Kidney capillary endothelial cell (primary cell): ENCODE results near the gene SUN5.
"Not testable (repeated sequence)": the region's sequence is repeated elsewhere in the genome, so short reads cannot be mapped to it uniquely, and the experiment has no call there.

ENCODE experiments used
- DNase-seq: peaks from one replicate; pipeline ENCODE4 v3.0.0-alpha.2; 2018; ENCODE audit warnings: low spot score

The SUN5 gene

DNA sequence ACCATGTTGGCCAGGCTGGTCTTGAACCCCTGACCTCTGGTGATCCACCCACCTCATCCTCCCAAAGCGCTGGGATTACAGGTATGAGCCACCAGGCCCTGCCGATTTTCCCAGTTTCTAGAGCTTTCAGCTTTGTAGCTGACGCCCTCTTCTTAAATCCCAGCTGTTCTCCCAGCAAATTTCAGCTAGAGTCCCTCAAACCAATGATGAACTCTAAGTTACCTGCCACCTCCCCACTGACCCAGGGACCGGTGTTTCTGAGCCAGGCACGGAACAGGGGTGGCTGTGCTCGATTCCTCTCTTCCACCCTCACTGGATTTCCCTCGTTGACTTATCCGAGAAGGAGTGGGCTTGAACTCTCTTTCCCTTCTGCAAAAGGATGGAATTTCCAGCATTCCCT is 39.1 kb downstream of the SUN5 start:
- no peak for DNase-seq

DNA sequence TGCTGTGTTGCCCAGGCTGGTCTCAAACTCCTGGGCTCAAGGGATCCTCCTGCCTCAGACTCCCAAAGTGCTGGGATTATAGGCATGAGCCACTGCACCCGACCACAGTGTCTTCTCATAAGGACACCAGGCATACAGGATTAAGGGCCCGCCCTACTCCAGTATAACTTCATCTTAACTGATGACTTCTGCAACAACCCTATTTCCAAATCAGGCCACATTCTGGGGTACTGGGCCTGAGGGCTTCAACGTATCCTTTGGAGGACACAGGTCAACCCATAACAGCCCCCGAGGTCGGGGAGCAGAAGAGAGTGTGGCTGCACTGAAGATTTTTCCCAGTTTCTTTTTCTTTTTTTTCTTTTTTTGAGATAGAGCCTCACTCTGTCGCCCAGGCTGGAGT is 39.7 kb downstream of the SUN5 start:
- DNase-seq, result no peak

DNA sequence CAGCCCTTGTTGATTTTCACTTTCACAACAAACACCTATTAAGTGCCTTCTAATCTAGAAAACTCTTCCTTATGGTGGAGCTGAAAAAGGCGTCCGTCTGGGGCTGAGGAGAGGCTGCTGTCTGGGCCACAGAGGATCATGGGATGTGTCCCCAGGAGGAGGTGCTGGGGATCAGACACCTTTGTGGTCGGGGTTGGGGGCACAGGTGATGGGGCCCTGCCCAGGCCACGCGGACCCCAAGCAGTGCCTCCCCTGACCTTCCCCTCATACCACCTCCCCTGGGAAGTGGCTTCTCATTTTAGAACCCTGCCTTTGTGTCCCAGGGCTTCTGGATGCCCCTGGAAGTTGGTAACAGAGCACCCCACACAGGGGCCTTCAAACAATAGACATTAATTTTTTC is 41.1 kb downstream of the SUN5 start:
- DNase-seq, result no peak

DNA sequence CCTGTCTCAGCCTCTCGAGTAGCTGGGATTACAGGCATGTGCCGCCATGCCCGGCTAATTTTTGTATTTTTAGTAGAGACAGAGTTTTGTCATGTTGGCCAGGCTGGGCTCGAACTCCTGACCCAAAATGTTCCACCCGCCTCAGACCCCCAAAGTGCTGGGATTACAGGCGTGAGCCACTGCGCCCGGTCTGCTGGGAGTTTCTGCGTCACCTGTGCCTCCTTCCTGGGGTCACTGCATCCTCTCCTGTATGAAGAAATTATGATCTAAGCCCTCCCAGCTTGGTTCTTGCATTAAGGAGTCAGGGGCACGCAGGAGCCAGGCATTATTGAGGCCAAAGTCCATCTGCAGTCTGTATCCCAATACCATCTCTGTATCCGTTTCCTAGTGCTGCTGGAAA is 41.6 kb downstream of the SUN5 start:
- DNase-seq, result not testable (repeated sequence)

DNA sequence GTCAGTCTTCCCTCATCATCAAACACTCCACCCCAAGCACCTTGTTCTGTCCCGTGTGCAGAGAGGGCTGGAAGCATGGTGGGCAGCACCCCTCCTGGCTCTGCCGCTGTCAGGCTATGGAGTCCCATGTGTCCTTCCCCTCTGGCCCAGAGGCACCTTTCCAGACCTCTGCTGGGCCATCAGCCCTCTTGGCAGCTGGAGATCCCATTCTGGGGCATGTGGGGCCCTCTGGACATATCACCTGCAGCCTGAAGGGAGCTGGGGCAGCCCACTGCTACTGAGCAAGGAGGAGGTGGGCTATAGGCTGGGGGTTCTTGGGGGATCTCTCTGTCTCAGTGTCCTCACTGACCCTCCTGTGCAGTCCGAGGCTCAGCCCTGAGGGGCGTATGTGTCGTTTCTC is 42.2 kb downstream of the SUN5 start:
- no peak for DNase-seq

DNA sequence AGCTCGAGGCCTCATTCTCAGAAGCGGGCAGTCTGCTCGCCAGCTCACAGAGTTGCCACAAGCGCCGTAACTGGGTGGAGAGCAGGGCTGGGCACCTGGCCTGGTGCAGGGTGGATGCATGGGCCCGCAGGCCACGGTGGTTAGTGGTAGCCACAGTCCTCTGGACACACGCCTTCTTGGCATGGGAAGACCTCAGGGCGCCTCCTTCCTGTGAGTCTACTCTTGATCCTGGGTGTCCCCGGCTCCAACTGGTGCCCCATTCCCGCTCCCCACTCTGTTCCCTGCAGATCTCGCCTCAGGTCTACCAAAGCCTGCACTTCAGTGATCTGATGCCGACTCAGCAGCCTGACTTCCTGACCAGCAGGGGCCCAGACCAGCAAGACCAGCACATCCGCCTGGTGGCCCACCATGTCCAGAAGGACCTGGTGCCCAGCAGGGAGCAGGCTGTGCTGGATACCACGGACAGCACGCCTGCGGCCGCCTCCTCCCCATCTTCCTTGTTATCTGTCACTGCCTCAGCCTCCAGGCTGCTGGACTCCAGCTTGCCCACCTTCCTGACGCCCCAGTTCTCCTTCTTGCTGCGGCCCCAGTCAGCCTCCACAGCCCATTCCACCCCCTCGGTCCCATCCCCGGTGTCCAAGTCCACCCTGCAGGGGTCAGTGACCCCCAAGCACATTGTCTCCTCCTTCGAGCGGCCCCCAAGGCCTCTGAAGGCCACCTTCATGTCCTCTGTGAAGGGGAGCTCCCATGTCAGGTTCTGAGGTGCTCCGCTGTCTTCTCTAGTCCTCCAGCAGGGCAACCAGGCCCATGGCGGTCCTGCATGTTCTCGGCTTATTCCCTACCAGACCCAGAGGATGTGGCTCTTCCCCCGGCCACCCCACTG is 43.1 kb downstream of the SUN5 start:
- DNase-seq, result no peak

DNA sequence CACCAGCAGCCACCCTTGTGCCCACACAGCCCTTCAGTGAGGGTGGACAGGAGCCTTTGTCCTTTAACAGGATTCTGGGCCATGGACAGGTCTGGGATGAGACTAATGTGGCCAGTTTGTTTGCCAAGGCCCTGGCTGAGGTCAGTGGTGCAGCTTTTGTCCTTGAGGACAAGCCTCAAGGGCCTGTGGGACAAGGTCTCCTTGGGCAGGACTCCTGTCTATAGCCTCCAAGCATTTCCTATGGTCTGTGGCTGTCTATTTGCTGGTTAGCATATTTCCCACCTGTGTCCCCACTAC is 44.1 kb downstream of the SUN5 start:
- no peak for DNase-seq

DNA sequence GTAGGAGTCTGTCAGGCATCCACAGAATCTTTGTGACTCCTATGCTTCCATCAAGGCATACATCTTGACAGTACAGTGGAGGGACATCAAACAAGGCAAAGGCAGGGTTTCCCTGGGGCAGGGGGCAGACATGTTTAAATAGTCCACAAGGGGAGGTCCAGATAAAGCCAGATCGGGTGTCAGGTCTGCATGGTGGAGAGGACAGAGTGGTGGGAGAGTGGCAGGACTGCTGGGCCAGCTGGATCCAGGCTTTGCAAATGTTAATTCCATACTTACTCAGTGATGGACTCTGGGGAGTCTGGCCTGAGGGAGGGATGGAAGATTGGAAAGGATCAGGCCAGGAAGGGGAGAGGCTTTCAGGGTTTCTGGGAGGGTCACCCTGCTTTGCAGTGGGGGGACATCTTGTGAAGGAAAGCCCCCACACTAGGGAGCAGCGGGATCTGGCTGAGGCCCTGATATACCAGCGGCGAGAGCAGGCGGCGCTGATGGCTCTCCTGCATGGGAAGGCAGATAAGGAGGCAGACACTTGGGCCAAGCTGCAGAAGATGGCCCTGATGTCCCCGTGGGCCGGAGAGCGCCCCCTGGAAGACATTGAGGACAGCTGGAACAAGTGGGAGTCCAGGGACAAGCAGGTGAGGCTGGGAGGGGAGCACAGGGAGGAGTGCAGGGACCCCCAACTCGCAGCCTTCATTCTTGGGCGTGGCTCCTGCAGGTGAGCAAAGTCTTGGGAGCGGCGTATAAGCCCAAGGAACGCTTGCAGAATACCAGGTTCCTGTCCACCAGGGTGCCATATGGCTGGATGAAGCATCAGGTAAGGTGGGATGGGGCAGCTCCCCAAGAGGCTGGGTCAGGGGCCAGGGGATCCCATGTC is 44.6 kb downstream of the SUN5 start:
- DNase-seq, result no peak

DNA sequence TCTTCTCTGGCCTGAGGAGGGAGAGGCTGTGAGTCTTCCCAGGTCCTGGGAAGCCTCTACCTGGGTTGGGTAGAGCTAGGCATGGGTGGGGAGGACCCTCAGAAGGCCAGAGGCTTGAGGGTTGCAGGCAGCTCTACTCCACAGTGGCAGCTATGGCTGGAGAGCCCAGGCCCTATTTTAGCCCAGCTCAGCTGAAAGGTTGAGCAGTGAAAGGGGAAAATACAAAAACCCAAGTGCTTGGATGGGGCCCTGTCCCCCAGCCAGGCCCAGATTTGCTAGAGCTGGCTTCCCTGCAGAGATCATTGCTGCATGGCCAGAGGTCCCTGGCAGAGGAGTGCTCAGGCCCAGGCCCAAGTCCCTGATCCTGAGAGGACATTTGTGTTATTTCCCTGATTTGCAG is 45.7 kb downstream of the SUN5 start:
- no peak for DNase-seq

DNA sequence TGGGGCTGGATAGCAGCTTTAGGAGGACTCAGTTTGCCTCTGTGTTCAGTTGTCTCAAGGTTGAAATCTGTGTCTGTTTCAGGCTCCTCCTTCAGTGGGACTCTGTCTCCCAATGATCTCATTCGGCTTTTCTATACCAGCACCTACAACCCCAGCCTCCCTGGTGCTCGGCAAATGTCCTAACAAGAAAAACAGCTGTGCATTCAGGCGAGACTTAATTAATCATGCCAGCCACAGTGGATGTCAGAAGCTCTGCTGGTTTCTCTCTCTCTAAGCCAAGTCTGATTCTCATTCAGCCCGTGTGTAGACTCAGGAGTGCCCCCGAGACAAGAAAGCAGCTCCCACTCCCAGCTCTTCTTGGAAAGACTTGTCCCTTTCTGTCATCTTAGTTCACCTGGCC is 46.8 kb downstream of the SUN5 start:
- DNase-seq, result no peak

DNA sequence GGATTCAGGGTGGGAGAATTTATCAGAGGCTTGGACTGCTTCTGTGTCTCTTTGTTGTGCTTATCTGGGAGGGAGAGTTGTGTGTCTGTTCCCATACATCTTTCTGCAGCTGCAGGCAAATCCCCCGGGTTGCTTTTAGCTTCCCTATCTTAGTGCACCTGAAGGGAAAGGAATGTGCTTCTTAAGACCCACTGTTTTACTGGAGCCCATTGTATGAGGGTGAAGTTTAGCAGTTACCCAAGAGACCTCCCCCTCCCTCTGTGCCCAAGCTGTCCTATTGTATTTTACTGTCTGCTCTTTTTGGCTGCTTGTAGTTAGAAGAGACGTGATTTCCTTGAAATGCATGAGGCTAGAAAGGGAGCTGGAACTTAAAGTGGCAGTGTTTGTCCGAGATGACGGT is 53.7 kb downstream of the SUN5 start:
- not testable (repeated sequence) for DNase-seq

DNA sequence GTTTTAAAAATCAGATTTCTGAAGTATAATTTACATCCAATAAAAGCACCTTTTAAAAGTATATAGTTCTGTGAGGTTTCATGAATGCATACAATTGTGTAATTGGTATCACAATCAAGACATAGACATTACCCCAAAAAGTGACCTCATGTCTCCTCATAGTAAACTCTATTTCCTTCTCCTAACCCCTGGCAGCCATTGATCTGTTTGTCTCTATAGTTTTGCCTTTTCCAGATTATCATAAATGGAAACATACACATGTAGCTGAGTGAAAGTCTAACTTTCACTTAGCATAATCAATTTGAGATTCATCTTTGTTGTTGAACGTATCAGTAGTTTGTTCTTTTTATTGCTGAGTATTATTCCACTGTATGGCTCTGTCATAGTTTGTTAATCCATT is 57.6 kb downstream of the SUN5 start:
- no peak for DNase-seq

DNA sequence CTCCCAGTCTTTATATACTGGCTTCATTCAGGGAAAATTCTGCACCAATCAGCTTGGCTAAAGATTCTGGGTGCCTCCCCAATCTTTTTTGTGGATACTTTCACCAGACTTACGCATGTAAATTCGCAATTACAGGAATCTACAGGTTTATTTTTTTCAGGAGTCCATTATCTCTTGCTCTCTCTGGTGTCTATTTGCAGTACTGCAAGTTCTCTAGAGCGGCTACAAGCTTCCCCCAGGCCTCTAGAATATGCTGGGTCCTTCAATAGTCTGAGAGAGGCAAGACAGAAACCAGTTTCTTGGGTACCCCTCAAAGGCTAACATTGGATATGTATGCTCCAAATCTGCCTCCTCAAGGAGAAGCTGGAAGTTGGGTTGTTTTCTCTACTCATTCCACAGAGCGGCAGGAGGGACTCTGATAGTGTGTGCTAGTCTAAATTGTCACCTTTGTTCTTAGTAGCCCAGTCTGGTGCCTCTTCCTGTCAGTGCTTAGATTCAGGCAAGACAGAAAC is 58.5 kb downstream of the SUN5 start:
- DNase-seq, result peak; percentile 11

DNA sequence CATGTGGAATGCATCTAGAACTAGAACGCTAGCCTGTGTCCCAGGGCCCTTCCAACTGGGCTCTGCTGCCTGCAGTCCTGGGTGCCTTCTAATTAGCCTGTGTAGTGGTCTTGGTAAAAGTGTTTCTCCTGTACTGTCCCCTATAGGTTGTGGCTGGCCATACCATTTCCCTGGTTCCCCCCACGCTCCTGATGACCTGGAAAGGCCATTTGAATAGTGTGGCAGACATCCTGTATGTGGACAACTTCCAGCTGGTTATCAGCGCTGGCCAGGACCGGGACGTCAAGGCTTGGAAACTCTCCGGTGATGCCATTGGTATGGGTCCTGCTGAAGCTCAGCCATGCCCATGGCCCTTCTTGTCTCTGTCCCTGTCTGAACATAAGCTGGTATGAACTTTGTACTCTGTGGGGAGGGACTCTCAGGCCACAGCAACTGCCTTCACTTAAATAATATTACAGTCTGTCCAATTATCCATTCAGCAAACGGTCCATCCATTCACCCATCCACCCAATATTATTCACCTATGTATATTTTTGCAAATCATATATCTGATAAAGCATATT is 60.7 kb downstream of the SUN5 start:
- no peak for DNase-seq

DNA sequence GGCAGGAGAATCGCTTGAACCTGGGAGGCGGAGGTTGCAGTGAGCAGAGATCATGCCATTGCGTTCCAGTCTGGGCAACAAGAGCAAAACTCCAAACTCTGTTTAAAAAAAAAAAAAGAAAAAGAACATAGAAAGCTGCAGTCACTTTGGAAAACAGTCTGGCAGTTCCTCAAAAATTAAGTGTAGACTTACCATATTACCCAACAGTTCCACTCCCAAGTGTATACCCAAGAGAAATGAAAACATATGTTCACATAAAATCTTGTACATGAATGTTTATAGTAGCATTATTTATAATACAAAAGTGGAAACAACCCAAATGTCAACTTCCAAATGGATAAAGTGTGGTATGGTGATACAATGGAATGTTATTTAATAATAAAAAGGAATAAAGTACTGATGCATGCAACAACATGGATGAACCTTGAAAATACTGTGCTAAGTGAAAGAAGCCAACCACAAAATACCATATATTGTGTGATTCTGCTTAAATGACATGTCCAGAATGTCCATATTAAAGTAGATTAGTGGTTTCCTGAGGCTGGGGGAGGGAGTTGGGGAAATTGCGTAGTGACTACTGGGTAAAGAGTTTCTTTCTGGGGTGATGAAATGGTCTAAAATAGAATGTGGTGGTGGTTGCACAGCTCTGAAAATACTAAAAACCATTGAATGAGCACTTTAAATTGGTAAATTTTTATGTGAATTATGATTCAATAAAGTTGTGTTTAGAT is 62.9 kb downstream of the SUN5 start:
- no peak for DNase-seq

DNA sequence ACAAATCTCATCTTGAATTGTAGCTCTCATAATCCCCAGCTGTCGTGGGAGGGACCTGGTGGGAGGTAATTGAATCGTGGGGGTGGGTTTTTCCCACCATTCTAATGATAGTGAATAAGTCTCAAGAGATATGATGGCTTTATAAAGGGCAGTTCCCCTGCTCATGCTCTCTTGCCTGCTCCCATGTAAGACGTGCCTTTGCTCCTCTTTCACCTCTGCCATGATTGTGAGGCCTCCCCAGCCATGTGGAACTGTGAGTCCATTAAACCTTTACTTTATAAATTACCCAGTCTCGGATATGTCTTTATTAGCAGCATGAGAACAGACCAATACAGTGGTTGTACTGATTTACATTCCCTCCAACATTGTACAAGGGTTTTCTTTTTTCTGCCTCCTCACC is 69.7 kb downstream of the SUN5 start:
- DNase-seq, result no peak
